GM12875 (cell line): ENCODE data around the gene UQCR11.

Experiments used
- H3K4me3 ChIP-seq: one replicate; pipeline ENCODE4 v1.5.1; 2011; ENCODE audit warnings: low read depth, low read length, control low read depth
- CTCF ChIP-seq: IDR thresholded peaks from 2 replicates; pipeline ENCODE4 v1.5.1; 2011; ENCODE audit warnings: low read depth, mild to moderate bottlenecking, control low read depth, inconsistent platforms, low read length, moderate library complexity, borderline replicate concordance; ENCODE audit not compliant: insufficient read depth

UQCR11 gene

DNA sequence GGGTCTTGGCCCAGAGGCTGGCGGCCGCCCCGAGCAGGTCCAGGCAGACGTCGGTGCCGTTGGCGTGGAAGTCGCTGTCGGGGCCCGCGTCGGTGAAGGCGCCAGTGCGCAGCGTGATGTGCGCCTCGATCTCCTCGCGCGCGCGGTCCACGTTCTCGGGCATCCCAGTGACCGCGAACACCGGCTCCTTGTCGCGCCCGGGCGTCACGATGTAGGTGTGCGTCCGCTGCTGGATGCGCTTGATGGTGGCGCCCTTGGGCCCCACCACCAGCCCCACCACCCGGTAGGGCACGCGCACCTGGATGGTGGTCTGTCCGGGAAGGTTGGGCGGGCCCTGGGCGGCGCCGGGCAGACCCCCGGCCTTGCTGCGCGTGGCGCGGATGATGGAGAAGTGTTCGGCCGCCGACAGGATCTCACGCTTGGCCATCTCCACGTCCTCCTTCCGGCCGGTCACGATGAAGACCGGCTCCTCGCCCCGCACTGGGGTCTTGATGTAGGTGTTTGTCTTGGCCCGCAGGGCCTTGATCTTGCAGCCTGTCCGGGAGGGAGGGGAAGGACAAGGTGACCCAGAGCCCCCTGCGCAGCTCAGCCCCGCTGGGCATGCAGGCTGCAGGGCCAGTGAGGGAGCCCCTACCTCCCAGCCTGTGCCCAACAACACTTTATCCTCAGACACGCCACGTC lies 48.7 kb downstream of the UQCR11 start:
- H3K4me3 ChIP-seq: no peak overlapping the region
- no peak for TF ChIP-seq CTCF

GRCh38 chr19:1555487-1556389 lies 49.5 kb downstream of the UQCR11 start:
- TF ChIP-seq CTCF: no peak
- no peak overlapping the region for H3K4me3 ChIP-seq

DNA sequence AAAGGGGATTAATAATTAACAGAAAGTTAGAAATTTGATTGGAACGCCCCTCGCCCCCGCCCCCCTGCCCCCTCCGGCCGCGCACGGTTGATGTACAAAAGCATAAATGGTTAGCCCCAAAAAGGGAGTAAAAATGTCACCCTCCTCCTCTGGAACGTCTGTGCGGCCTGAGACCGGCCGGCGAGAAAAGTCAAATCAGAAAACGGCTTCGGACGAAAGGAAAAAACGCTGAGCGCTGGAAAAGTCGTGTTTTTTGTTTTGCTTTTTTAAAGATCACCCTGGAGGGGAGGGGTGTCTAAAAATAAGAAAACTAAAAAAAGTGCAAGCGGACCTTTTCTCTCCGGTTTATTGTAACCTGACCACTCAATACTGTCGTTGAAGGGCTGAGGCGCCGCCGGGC lies 50.3 kb downstream of the UQCR11 start:
- no peak for TF ChIP-seq CTCF
- no peak overlapping the region for H3K4me3 ChIP-seq

- H3K4me3 ChIP-seq: no peak overlapping the region
Observed at GRCh38 chr19:1553415-1553814, 51.8 kb downstream of the UQCR11 start.

DNA sequence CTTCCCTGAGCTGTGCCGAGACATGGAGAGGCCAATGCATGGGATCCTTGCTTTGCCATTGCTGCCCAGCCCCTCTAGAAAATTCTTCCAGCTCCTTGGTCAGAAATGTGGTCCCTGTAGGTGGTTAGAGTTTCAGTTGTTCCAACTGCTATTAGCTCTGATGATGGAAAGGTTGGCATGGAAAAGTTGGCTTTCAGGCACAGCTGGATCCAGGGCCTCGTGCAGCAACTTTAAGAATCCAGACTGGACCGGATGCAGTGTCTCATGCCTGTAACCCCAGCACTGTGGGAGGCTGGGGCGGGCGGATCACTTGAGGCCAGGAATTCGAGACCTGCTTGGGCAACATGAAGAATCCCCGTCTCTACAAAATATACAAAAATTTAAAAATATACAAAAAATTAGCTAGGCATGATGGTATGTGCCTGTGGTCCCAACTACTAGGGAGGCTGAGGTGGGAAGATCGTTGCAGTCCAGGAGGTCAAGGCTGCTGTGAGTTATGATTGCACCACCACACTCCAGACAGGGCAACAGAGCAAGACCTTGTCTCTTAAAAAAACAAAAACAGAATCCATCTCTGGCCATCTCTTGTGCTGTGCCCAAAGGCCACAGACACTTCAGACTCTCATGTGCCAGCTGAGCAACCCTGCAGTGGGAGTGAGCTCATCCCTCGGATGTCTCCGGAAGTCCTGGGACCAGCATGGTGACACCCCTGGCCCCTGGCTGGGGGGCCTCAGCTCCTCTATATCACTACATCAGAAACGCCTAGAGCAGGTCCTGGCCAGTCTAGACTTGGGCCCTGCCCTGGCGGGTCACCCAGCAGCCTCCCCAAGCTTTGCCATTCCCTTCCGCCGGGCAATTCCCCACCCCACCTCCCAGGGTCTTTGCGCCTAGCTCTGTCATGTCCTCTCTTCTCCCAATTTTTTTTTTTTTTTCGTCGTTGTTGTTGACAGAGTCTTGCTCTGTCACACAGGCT lies 53.9 kb downstream of the UQCR11 start:
- no peak for TF ChIP-seq CTCF
- no peak overlapping the region for H3K4me3 ChIP-seq

More at GRCh38 chr19:1553415-1553814, 51.8 kb downstream of the UQCR11 start:
- TF ChIP-seq CTCF: no peak

DNA sequence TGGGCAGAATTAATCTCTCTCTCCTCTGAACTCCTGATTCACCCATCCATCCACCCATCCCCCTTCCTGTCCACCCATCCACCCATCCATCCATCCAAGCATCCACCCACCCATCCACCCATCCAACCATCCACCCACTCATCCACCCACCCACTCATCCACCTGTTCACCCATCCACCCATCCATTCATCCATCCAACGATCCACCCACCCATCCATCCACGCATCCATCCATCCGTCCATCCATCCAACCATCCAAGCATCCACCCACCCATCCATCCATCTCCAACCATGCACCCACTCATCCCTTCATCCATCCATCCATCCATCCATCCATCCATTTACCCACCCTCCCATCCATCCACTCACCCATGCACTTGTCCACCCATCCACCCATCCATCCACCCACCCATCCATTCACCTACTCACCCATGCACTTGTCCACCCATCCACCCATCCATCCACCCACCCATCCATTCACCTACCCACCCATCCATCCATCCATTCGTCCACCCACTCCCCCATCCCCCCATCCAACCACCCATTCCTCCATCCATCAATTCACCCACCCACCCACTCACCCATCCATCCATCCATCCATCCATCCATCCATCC lies 55.8 kb downstream of the UQCR11 start:
- no peak overlapping the region for H3K4me3 ChIP-seq
- no peak for TF ChIP-seq CTCF
